WTC11 (cell line): Measurements from ENCODE around the gene GPC5. TPM values are rescaled to one million over a fixed set of nuclear protein-coding genes. Genes with fewer than 3 reads are reported as not detected.
A peak's percentile ranks its signal among the peaks of the same experiment; 100 is the strongest.

ENCODE experiments used
- ATAC-seq: fragments of 200-7000 bp; cut with Tn5 transposase; 2 replicates; pipeline ENCODE4 v1.10.0; 2021; ENCODE audit warnings: mild to moderate bottlenecking, moderate library complexity
- CTCF ChIA-PET: fragments of 300-600 bp; sonication (Branson Sonifier 250); formaldehyde crosslinking; loops from one replicate; lab custom pipeline; 2021; ENCODE audit warnings: antibody characterized with exemption; lab: Charles Lee
- POLR2A ChIA-PET: fragments of 350-600 bp; sonication (Branson Sonifier 250); formaldehyde crosslinking; loops from one replicate; lab custom pipeline; 2021; ENCODE audit warnings: antibody characterized with exemption; lab: Charles Lee
- DNase-seq: peaks from one replicate; pipeline ENCODE4 v3.0.0; 2021; ENCODE audit warnings: low spot score
- H3K27ac Mint-ChIP-seq: 2 replicates; pipeline ENCODE4 v1.8.0; 2021; ENCODE audit warnings: mixed read lengths
- H3K27me3 Mint-ChIP-seq: 2 replicates; pipeline ENCODE4 v1.8.0; 2021; ENCODE audit warnings: low read depth, mild to moderate bottlenecking, moderate library complexity, mixed read lengths
- H3K36me3 Mint-ChIP-seq: 2 replicates; pipeline ENCODE4 v1.8.0; 2021; ENCODE audit warnings: mixed read lengths
- H3K4me1 Mint-ChIP-seq: 2 replicates; pipeline ENCODE4 v1.8.0; 2022; ENCODE audit warnings: mixed read lengths
- H3K4me3 Mint-ChIP-seq: 2 replicates; pipeline ENCODE4 v1.8.0; 2021; ENCODE audit warnings: mild to moderate bottlenecking, moderate library complexity, mixed read lengths
- H3K9me3 Mint-ChIP-seq: 2 replicates; pipeline ENCODE4 v1.8.0; 2021; ENCODE audit warnings: mixed read lengths
- AFF4 ChIP-seq: sonication (generic); formaldehyde crosslinking; IDR thresholded peaks from 2 replicates; pipeline ENCODE4 v1.8.1; 2023; ENCODE audit warnings: mild to moderate bottlenecking, missing genetic modification reagents, borderline replicate concordance
- AR ChIP-seq: fragments of 250-450 bp; sonication (Bioruptor Pico); IDR thresholded peaks from 2 replicates; pipeline ENCODE4 v1.9.0; 2021; ENCODE audit warnings: mild to moderate bottlenecking
- ATF1 ChIP-seq: sonication (generic); formaldehyde crosslinking; IDR thresholded peaks from 2 replicates; pipeline ENCODE4 v1.8.1; 2023; ENCODE audit warnings: mild to moderate bottlenecking, moderate library complexity, missing genetic modification reagents
- ATF6 ChIP-seq: sonication (generic); formaldehyde crosslinking; IDR thresholded peaks from 2 replicates; pipeline ENCODE4 v1.8.1; 2023; ENCODE audit warnings: mild to moderate bottlenecking, missing genetic modification reagents
- CREM ChIP-seq: sonication (generic); formaldehyde crosslinking; IDR thresholded peaks from 2 replicates; pipeline ENCODE4 v1.8.1; 2022; ENCODE audit warnings: mild to moderate bottlenecking, missing genetic modification reagents, moderate library complexity
- CTCF ChIP-seq: fragments of 200-600 bp; IDR thresholded peaks from 2 replicates; pipeline ENCODE4 v1.8.0; 2022; ENCODE audit warnings: antibody characterized with exemption
- E2F5 ChIP-seq: sonication (generic); formaldehyde crosslinking; IDR thresholded peaks from 2 replicates; pipeline ENCODE4 v1.8.1; 2022; ENCODE audit warnings: mild to moderate bottlenecking, moderate library complexity, missing genetic modification reagents
- GABPB1 ChIP-seq: sonication (generic); formaldehyde crosslinking; IDR thresholded peaks from 2 replicates; pipeline ENCODE4 v1.8.1; 2023; ENCODE audit warnings: mild to moderate bottlenecking, missing genetic modification reagents
- HMGXB4 ChIP-seq: sonication (generic); formaldehyde crosslinking; IDR thresholded peaks from 2 replicates; pipeline ENCODE4 v1.8.1; 2023; ENCODE audit warnings: mild to moderate bottlenecking, moderate library complexity, missing genetic modification reagents
- KAT7 ChIP-seq: sonication (generic); formaldehyde crosslinking; IDR thresholded peaks from 2 replicates; pipeline ENCODE4 v1.8.1; 2023; ENCODE audit warnings: missing genetic modification reagents, mild to moderate bottlenecking, borderline replicate concordance
- MAX ChIP-seq: sonication (generic); formaldehyde crosslinking; IDR thresholded peaks from 2 replicates; pipeline ENCODE4 v1.8.0; 2022; ENCODE audit warnings: mild to moderate bottlenecking, missing genetic modification reagents
- MYBL2 ChIP-seq: sonication (generic); formaldehyde crosslinking; IDR thresholded peaks from 2 replicates; pipeline ENCODE4 v1.8.1; 2023; ENCODE audit warnings: mild to moderate bottlenecking, moderate library complexity, missing genetic modification reagents
- NFATC4 ChIP-seq: fragments of 250-450 bp; sonication (Bioruptor Pico); IDR thresholded peaks from 2 replicates; pipeline ENCODE4 v1.9.0; 2021; ENCODE audit warnings: mild to moderate bottlenecking
- PRRX2 ChIP-seq: fragments of 250-450 bp; sonication (Bioruptor Pico); IDR thresholded peaks from 2 replicates; pipeline ENCODE4 v1.8.0; 2021; ENCODE audit warnings: mild to moderate bottlenecking
- ZBTB43 ChIP-seq: sonication (generic); formaldehyde crosslinking; IDR thresholded peaks from 2 replicates; pipeline ENCODE4 v1.8.1; 2023; ENCODE audit warnings: mild to moderate bottlenecking, missing genetic modification reagents
- ZNF232 ChIP-seq: sonication (generic); formaldehyde crosslinking; IDR thresholded peaks from 2 replicates; pipeline ENCODE4 v1.8.0; 2022; ENCODE audit warnings: mild to moderate bottlenecking, missing genetic modification reagents
- ZNF416 ChIP-seq: fragments of 250-450 bp; sonication (Bioruptor Pico); IDR thresholded peaks from 2 replicates; pipeline ENCODE4 v1.9.0; 2021; ENCODE audit warnings: mild to moderate bottlenecking, inconsistent platforms
- ZNF512 ChIP-seq: sonication (generic); formaldehyde crosslinking; IDR thresholded peaks from 2 replicates; pipeline ENCODE4 v1.8.1; 2022; ENCODE audit warnings: missing genetic modification reagents, borderline replicate concordance
- ZNF671 ChIP-seq: fragments of 250-450 bp; sonication (Bioruptor Pico); IDR thresholded peaks from 2 replicates; pipeline ENCODE4 v1.8.0; 2021; ENCODE audit warnings: mild to moderate bottlenecking
- total RNA-seq: library from RNA; stranded (reverse); gene quantifications from 3 replicates; pipeline ENCODE4 v1.2.3, GENCODE V29; 2021

Gene GPC5
- total RNA-seq, 1 experiment from 2014 or later, result 0.46 TPM

- Mint-ChIP-seq H3K27ac (peak overlapping the region; percentile 98), H3K27me3 (no peaks in the 10 kb centered on the region), H3K4me3 (peak overlapping the region; percentile 87), H3K9me3 (no peaks in the 10 kb centered on the region), H3K36me3 (peaks cover 51% of the 10 kb centered on the region), H3K4me1 (peaks cover 46% of the 10 kb centered on the region)
- DNase-seq, result peak; percentile 91
- ChIA-PET CTCF (no interaction called here), POLR2A (no interaction called here)
- TF ChIP-seq ZNF512 (CRISPR knock-in tag), result no peak
- peak; percentile 40; the same call in 1 of the 2 replicates for TF ChIP-seq HMGXB4 (CRISPR knock-in tag)
- TF ChIP-seq AR (CRISPR knock-in tag), result peak; percentile 52; the same call in 1 of the 2 replicates
- peak; percentile 67; the same call in 1 of the 2 replicates for TF ChIP-seq E2F5 (CRISPR knock-in tag)
- 0 out of 2 replicates have a peak, but pooled peaks have one; percentile 18 for TF ChIP-seq NFATC4 (CRISPR knock-in tag)
- peak; percentile 72; the same call in 1 of the 2 replicates for TF ChIP-seq ZNF671 (CRISPR knock-in tag)
- TF ChIP-seq CTCF, result peak; percentile 96
- TF ChIP-seq ATF6, result no peak
- 0 out of 2 replicates have a peak, but pooled peaks have one; percentile 53 for TF ChIP-seq MYBL2 (CRISPR knock-in tag)
- 0 out of 2 replicates have a peak, but pooled peaks have one; percentile 56 for TF ChIP-seq PRRX2 (CRISPR knock-in tag)
- TF ChIP-seq ATF1 (CRISPR knock-in tag), result no peak
- peak; percentile 48; the same call in 1 of the 2 replicates for TF ChIP-seq ZNF416 (CRISPR knock-in tag)
- TF ChIP-seq ZNF232 (CRISPR knock-in tag), result 0 out of 2 replicates have a peak, but pooled peaks have one; percentile 25
- peak; percentile 34 for TF ChIP-seq GABPB1 (CRISPR knock-in tag)
- no peak for TF ChIP-seq KAT7 (CRISPR knock-in tag)
- no peak; the same call in 1 of the 2 replicates for TF ChIP-seq ZBTB43 (CRISPR knock-in tag)
- no peak for TF ChIP-seq AFF4 (CRISPR knock-in tag)
- TF ChIP-seq CREM (CRISPR knock-in tag), result 0 out of 2 replicates have a peak, but pooled peaks have one; percentile 47
- TF ChIP-seq MAX (CRISPR knock-in tag), result peak; percentile 94
- peak; percentile 39 for ATAC-seq
Observed at GRCh38 chr13:91348906-91349435, 49.5 kb upstream of the GPC5 start.
